ENCODE data around the gene TM9SF3.

DNA sequence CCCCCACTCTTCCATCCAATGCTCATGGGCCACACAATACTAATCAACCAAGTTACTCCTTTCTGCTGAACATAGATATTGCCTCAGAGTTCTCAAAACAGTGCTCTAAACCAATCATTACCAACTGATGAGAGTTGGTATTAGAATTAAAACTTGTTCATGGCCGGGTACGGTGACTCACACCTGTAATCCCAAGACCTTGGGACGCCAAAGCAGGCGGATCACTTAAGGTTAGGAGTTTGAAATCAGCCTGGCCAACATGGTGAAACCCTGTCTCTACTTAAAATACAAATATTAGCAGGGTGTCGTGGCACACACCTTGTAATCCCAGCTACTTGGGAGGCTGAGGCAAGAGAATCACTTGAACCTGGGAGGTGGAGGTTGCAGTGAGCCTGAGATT is 8.2 kb downstream of the TM9SF3 start:
- TF ChIP-seq POLR2AphosphoS5 (IDR thresholded peaks at IDR 0.05; ENCODE audit: low read depth, low read length) (no peak), POLR2A (IDR thresholded peaks at IDR 0.05; ENCODE audit: low read depth, low read length) (no peak), SPI1 (IDR thresholded peaks at IDR 0.05; ENCODE audit: low read depth, low read length) (no peak), TAF1 (IDR thresholded peaks at IDR 0.05; ENCODE audit: low read depth, low read length) (no peak)
